ENCODE data around the gene VIL1. TPM values are rescaled to one million over a fixed set of nuclear protein-coding genes. Genes with fewer than 3 reads are reported as not detected.

VIL1 gene
- total RNA-seq, 4 donors from 2014 or later: 189 to 1,274 (median 741) TPM

- no peak overlapping the region for H3K27ac ChIP-seq
- H3K4me3 ChIP-seq: no peak overlapping the region
- TF ChIP-seq CTCF (IDR thresholded peaks at IDR 0.05): no peak
- TF ChIP-seq POLR2A (IDR thresholded peaks at IDR 0.05): no peak
- no peaks in the 10 kb centered on the region for H3K27me3 ChIP-seq
- DNase-seq: no peak
- peaks cover 0 to 50% (median 0%) of the 10 kb centered on the region in 3 donors for H3K36me3 ChIP-seq
- H3K9me3 ChIP-seq: no peaks in the 10 kb centered on the region
- H3K4me1 ChIP-seq: no peaks in the 10 kb centered on the region
Observed at GRCh38 chr2:218485986-218486667, 67.2 kb downstream of the VIL1 start.

- DNase-seq: no peak
- Histone ChIP-seq H3K36me3 (peaks cover 0 to 23% (median 0%) of the 10 kb centered on the region in 3 donors), H3K4me3 (no peak overlapping the region), H3K27ac (no peak overlapping the region), H3K9me3 (no peaks in the 10 kb centered on the region), H3K27me3 (no peaks in the 10 kb centered on the region), H3K4me1 (no peaks in the 10 kb centered on the region)
- TF ChIP-seq POLR2A (IDR thresholded peaks at IDR 0.05): no peak
- no peak for TF ChIP-seq CTCF (IDR thresholded peaks at IDR 0.05)
Observed at GRCh38 chr2:218500501-218501060, 81.7 kb downstream of the VIL1 start.

- H3K36me3 ChIP-seq: peaks cover 0 to 14% (median 0%) of the 10 kb centered on the region in 3 donors
- DNase-seq: no peak
- H3K4me1 ChIP-seq: no peaks in the 10 kb centered on the region
- no peak overlapping the region for H3K4me3 ChIP-seq
- H3K27ac ChIP-seq: no peak overlapping the region
- TF ChIP-seq POLR2A (IDR thresholded peaks at IDR 0.05) (no peak), CTCF (IDR thresholded peaks at IDR 0.05) (no peak)
- no peaks in the 10 kb centered on the region for H3K9me3 ChIP-seq
- H3K27me3 ChIP-seq: no peaks in the 10 kb centered on the region
Observed at GRCh38 chr2:218501665-218502064, 82.7 kb downstream of the VIL1 start.

Small RNAs within 50 kb of the gene (small RNA-seq; reads per million reads assigned to genes)
- gene MIR26B: 115 to 563 reads per million in 2 donors

Other genes starting within 250 kb of the VIL1 start
- 100 to 1,000 TPM; 210 to 284 (median 246) TPM for gene ARPC2, start 201.9 kb upstream of the VIL1 start, total RNA-seq
- 1 to 10 TPM; 3.3 to 7.0 (median 3.9) TPM for gene GPBAR1, start 158.1 kb upstream of the VIL1 start, total RNA-seq
- 100 to 1,000 TPM in 3 of 4 donors, 10 to 100 TPM in 1; 91.8 to 151 (median 115) TPM for gene AAMP, start 149.0 kb upstream of the VIL1 start, total RNA-seq
- gene PNKD, start 148.6 kb upstream of the VIL1 start, total RNA-seq: 100 to 1,000 TPM in 1 of 4 donors, 10 to 100 TPM in 3; 63.9 to 690 (median 70.4) TPM
- gene TMBIM1, start 126.6 kb upstream of the VIL1 start, total RNA-seq: 100 to 1,000 TPM in 3 of 4 donors, 10 to 100 TPM in 1; 97.4 to 431 (median 280) TPM
- gene CATIP, start 62.3 kb upstream of the VIL1 start, total RNA-seq: not detected
- gene SLC11A1, start 36.9 kb upstream of the VIL1 start, total RNA-seq: 10 to 100 TPM in 2 of 4 donors, 1 to 10 TPM in 2; 2.8 to 21.5 (median 8.6) TPM
- 100 to 1,000 TPM; 105 to 207 (median 184) TPM for gene CTDSP1, start 19.3 kb upstream of the VIL1 start, total RNA-seq
- gene USP37, start 149.2 kb downstream of the VIL1 start, total RNA-seq: 10 to 100 TPM; 12.6 to 44.6 (median 21.8) TPM
- gene CNOT9, start 149.7 kb downstream of the VIL1 start, total RNA-seq: 10 to 100 TPM; 27.2 to 54.2 (median 51.5) TPM
- gene PLCD4, start 188.8 kb downstream of the VIL1 start, total RNA-seq: 1 to 10 TPM in 3 of 4 donors, not detected in 1; 1.5 to 9.9 (median 3.6) TPM
- gene ZNF142, start 240.5 kb downstream of the VIL1 start, total RNA-seq: 10 to 100 TPM; 18.2 to 42.7 (median 26.6) TPM
- 100 to 1,000 TPM in 1 of 4 donors, 10 to 100 TPM in 3; 22.2 to 155 (median 39.9) TPM for gene BCS1L, start 240.6 kb downstream of the VIL1 start, total RNA-seq